ENCODE data around the gene DSCAM.
"Not testable (repeated sequence)": the region's sequence is repeated elsewhere in the genome, so short reads cannot be mapped to it uniquely, and the experiment has no call there.

The DSCAM gene

DNA sequence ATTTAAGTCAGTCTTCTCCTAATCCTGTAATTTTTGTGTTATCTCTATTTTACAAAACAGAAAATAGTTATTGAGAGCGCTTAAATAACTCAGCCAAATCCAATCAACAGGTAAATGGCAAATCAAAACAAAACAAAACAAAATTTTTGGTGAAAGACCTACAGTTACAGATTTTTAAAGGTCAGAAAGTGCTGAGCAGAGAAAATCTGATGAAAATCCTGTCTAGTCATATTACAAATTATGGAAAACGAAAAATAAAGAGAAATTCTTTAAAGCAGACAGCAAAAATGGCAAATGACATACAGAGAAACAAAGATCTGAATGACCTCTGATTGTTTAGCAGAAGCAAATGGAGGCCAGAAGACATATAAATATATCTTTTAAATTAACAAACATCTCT, 497.4 kb downstream of the DSCAM start:
- DNase-seq, result no peak

DNA sequence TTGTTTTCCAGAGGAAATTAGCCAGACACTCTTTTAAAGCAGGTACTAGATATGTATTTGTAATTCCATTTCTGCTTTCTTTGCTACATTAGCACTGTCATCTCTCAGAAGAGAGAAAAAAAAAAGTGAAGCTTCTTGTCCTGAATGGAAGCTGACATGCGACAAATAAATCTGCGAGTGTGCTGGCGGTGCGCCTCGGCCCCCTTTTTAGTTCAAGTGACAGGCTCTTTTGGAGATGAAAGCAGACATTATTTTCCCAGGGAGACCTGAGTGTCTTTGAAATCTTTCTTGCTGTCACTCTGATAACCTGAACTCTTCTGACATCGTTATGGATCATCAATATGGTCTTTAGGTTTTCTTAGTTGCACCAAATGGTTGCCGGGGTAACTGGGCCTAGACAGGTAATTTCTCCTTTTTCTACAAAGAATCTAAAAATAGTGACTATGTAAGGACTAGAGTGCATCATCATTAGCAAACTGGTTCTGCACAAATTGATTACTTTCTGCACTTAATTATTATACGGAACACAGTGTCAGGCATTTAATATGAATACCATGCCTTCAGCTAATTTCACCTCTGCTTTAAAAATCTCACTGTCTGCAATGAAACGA, 501.1 kb downstream of the DSCAM start:
- no peak for DNase-seq

DNA sequence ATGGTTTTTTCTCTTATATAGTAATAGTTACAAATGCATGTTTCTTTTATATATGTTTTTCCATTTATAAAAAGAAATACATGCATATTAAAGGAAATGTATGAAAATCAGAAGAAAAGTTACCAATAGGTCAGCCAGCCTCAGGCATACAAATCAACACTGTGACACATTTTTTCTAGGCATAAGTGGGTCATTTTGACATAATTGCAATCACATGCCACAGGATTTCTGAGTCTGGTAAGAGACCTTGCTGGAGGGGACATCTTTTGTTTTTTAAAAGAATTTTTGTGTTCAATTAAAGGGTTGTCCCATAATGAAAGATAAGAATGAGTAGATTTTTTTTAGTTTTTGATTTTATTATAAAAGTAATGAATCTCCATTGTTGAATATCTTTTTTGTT, 506.6 kb downstream of the DSCAM start:
- no peak for DNase-seq

DNA sequence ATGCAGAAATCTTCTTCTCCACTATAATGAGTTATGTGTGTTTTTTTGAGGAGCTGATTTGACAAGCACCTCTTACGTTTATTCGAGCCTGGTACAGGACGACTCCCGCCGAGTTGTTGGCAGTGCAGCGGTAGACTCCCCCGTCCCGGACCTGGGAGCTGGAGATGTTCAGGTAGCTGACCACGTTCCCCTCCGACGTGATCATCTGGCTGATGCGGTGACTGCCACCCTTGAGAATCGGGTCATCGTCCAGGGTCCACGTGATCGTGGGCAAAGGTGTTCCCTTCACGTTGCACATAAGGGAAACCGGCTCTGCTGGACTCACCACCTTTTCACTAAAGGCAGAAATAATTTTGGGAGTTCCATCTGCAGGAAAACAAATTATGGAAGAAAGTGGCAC, 507.9 kb downstream of the DSCAM start:
- no peak for DNase-seq

DNA sequence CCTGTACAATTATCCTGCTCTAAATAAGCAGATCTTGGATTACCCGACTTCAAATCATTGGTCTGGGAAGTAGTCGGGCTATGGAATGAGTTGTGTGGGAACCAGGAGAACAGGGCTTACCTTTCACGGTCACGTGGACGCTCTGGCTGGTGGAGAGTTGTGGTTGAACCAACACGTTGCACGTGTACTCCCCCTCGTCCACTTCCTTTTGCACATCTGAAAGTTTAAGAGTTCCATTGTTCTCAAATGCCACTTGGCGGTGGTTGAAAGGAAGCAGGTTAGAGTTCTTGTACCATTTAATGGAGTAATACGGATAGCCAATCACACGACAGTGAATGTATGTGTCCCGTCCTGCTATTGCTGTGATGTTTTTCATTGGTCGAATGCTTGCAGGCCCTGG, 509.0 kb downstream of the DSCAM start:
- no peak for DNase-seq

DNA sequence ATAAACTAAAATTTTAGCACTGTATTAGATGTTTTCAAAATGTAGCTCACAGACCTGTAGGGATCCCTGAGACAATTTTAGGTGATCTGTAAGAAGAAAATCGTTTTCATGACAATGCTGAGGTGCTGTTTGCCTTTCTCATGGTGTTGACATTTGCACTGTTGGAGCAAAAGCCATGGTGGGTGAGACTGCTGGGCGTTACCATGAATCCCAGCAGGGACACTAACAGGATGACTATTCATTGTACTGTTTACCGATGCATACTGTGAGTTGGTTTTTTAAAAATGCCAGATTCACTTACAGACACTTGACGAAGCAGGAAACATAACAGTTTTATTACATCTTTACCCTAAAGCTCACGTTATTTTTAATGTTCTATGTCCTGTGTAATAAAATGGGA, 511.3 kb downstream of the DSCAM start:
- no peak for DNase-seq

DNA sequence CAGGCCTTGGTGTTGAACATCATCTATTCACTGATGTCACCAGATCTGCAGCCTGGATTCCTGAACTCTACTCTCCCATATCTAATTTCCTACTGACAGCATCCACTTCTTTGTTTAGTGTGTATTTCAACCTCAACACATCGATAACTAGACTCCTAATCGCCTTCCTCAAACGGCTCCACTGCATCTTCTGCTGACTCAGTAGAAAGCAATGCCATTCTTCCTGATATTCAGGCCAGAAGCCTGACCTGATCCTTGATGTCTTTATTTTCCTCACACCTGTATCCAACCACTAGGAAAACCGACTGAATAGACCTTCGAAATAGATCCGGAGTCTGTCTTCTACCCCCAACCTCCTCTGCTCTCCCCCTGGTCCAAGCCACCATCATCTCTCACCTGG, 512.8 kb downstream of the DSCAM start:
- DNase-seq, result no peak

DNA sequence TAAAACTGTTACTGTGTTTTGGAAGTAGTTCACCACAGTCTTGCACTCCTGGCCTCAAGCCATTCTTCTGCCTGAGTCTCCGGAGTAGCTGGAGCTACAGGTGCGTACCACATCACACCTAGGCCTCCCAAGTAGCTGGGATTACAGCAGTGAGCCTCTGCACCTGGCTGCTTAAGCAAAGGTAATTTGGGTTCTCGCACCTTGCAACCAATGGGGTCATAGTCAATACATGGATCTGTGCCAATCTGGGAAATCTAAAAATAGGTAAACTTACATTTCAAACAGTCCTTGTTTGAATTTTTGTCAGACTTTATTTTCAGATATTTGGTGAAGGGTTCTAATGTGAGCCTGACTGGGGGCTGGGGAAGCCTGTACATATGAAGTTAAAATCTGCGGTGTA, 513.2 kb downstream of the DSCAM start:
- DNase-seq, result no peak

DNA sequence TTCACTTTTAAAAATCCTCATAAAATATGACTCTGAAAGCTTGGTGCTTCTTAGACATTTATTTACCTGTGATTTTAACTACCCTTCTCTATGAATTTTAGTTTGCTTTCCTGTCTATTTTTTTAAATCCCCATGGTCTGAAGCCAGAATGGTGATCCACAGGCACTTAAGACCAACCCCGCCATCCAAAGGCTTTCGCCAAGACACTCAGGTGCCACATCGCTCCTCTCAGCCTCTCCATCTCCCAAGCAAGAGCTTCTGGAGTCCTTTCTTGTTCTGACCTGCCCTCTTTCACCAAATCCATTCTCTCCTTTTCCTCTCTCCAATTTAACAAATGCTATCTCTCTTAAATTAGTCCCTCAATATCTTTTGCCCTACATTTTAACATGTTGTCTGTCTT, 515.2 kb downstream of the DSCAM start:
- no peak for DNase-seq

DNA sequence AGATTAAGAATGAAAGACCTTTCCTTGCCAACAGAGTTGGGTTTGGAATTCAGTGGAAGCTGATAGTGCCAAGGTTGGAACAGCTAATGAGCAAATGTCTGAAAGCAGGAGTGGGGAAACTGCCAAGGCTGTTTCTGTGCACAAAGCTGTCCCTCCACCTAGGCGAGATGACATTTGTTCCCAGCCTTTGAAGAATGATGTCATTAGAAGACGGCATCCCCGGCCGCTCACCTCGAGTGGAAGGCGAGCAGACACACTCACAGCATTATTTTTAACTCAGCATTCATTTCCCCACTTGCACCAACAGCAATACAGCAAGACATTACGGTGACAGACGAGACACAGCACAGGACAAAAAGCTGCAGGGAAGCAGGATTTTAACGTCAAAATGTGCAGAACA, 515.8 kb downstream of the DSCAM start:
- DNase-seq, result no peak

DNA sequence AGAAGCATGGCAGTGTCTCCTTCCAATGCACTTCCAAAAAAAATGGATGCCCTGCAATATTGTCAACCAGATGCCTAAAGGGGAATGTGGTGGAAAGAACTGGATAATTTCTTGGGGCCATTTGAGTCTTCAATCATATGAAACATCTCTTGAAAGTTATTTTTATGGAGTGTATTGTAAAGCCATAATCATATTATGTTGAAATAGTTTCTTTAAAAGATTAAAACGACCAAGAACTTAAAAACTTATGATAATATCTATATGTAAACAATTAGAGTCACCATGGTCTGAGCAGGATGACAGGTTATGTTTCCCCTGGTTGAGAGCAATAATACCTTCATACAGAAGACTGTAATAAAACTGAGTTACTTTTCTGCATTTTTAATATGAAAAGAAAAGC, 522.6 kb downstream of the DSCAM start:
- DNase-seq, result no peak

DNA sequence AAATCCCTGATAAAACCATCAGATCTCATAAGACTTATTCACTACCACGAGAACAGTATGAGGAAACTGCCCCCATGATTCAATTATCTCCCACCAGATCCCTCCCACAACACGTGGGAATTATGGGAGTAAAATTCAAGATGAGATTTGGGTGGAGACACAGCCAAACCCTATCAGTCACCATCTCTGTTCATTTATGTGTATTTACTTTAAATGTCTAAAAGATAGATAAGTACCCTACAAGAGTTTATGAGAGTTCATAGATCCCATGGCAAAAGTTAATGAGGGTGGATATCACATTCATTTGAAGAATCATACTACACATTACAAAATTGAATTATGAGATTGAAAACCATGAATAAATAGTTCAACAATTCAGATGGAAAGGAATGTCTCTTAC, 526.2 kb downstream of the DSCAM start:
- DNase-seq, result not testable (repeated sequence)

DNA sequence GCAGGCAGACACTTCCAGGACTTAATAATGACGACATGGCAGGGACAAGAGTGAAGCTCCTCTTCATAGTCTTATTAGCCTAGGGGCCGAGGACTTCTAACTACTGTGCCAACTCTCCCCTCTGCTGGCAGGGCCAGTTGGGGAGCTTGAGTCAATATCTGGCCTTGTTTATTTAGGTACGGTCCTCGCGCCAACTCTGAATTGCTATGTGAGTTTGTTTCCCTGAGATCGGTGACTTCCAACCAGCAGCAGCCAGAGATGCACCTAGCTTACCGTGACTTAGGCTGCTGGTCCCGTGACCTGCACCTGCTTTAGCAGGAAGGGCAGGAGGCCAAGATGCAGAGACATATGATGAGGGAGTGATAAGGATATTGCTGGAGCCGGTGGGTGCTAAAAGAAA, 528.6 kb downstream of the DSCAM start:
- no peak for DNase-seq

DNA sequence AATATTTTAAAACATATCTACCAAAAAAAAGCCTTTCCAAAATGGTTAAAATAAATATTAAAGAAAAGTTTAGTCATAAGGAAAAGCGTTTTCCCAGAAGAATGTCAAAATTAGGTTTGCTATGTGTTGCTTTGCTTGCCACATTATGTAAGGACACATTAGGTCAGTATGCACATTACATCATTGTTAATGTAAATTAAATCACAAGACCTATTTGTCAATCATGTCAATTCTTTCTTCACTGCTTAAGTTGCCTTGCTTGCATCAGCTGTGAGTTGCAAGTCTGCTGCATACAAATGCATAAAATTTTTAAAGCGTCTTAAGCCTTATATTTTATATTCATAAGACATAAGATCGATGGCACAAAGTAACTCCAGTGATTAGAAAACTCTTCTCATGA, 530.9 kb downstream of the DSCAM start:
- DNase-seq, result no peak

DNA sequence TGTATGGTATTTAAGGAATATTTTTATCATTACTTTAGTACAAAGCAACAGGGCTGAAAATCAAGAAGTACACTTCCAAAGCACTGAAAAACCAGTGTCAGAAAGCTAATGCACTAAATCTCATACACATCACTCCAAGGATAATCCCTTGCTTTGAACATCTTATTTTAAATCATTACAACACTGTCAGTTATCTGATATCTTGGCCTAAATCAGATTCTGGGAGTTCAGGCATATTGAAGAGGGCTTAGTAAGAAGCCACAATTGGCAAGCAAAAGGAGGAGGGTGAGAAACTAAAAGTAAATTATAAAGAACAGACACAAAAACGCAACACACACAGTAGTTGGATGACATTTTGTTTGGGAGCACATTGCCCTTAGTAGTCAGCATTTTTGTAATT, 531.3 kb downstream of the DSCAM start:
- DNase-seq, result no peak

DNA sequence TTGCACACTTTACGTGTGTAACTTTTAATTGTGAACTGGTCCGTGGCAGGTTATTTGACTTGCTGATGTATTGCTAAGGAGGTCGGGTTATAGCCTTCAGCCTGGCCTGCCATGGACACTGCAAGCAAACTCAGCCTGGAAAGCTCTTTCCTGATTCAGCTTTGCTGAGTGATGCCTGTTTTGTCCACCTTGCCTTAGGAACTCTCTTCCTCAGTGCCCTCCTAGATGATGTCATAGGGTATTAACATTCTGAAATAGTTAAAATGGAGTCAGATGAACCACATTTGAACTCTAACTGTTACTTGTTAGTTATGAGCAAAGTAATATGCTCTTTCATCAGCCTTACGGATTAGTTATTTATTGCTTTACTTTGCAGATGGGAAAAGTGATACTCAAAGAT, 533.7 kb downstream of the DSCAM start:
- no peak for DNase-seq

DNA sequence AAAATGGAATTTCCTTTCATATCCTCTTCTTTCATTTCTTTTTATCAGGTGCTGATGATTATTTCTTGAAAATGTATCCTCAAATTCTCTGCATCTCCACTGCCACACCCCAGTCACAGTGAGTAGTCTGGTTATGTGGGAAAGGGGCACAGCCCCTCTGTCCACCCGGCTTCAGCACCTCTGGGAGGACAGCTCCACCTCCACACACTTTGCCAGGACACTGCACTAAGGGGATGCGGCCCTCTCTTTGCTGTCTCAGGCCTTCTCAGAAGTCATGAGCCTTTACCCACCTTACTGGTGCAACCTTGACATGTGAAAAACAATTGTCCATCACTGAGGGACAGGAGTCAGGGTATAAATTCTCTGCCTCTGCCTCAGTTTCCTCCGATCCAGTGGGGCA, 546.7 kb downstream of the DSCAM start:
- no peak for DNase-seq

DNA sequence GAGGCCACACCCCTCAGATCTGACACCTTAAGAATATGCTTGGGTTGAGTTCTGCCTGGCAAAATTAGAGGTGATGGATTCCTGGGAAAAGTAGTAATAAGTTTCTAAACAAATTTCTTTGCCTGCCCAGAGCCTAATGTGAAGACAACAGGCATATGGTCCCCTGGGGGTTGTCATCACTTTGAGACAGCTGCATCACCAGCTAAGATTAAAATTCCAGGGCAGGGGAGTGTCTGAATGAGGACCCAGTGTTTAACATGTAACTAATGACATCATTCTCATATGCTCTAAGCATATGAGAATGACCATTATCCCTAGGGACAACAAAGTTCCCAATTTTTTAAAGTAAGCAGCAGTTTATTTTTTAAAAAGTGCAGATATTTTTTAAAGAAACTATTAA, 547.5 kb downstream of the DSCAM start:
- no peak for DNase-seq

DNA sequence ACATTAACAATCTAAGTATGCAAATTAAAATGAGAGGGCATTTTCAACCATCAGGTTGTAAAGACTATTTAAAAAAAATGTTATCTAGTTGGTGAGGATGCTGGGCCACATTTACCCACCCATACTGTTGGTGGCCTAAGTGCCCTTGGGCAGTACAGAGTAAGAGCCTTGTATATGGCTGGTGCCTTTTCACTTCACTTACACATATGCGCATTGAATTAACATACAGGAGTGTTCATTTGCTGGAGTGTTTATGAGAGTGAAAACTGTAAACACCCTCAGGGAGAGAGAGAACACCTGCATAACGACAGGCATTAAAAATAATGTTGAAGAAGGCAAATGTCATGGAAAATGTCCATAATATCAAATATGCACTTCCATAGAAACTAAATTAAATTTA, 552.6 kb downstream of the DSCAM start:
- no peak for DNase-seq

DNA sequence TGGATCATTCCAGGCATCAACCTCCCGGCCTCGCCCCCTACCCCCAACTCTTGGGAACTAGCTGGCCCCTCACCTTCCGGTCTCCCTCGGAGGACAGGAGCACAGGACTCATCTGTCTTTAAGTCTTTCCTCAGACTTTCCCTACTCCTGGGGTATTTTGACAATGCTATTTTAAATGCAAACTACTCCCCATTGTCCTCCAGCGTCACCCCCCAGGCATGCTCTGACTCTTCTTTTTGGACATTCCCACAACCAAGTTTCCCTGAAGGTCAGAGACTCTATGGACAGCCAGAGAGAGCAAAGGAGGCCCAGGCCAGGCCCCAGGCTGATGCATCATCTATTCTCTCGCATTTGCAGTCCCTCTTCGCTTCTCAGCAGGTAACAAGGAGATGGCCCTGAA, 555.4 kb downstream of the DSCAM start:
- DNase-seq, result no peak

DNA sequence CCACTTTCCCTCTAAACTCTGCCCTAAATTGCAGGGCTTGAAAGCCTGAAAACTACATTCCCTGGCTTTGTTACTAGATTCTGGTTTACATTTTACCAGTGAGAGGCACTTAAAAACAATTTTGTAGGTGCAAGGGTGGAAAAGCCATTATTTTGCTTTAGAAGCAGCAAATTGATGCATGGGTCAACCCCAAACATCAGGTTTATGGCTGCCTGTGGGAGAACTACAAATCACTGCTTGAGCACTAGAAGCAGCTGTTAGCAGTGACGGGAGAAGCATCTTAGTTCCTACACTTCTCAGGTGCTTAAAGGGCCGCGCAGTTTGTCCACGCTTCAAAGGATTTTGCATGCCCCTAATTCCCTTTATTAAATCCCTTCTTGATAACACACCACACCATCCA, 562.5 kb downstream of the DSCAM start:
- no peak for DNase-seq

DNA sequence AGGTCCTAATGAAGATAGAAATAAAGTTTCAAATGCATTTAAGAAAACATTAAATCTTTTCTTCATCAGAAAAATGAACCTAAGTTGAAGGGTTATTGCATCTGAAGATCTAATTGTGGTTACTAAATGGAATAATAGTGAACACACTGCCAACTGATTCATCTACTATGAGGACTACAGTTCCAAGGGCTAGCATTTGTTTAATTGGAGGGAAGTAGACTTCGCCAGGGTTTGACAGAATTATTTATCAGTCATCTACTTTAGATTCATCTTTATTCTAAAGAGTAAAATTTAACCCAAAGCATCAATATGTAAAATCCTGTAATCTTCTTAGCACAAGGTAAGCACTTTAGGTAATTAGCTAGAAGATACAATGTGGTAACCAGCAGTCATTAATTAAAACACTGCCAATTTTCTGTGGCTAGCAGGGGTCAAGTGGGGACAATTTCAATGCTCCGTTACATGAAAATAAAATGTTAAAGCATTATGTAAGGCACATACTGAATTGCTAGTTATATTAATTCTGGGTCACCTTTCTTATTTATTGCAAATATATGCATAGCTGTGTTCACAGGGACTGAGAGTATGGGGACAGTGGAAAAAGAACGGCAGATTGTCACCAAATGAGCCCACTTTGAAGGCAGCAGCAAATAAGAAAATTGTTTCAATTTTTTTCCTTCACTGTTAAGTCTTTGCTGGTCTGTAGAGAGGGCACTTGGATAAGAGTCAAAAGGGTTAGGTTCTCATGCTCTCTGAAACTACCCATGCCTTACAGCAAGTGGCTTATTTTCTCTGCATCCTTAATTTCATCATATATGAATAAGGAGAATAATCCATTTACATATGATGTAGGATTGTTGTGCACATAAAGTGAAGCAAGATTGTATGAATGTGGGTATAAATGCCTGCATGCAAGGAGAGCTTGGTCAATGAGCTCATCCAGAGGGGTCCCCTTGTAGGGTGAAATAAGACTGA, 563.8 kb downstream of the DSCAM start:
- DNase-seq, result no peak

DNA sequence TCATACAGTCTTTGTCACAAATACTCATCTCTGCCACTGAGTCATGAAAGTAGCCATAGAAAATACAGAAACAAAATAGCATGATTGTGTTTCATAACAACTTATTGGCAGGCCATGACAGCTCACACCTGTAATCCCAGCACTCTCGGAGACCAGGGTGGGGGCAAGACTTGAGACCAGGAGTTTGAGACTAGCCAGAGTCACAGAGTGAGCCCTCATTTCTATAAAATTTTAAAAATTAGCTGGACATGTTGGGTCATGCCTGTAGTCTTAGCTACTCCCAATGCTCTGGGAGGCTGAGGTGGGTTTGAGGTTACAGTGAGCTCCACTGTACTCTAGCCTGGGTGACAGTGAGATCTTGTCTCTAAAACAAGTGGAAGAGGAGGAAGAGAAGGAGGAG, 568.6 kb downstream of the DSCAM start:
- DNase-seq, result no peak

DNA sequence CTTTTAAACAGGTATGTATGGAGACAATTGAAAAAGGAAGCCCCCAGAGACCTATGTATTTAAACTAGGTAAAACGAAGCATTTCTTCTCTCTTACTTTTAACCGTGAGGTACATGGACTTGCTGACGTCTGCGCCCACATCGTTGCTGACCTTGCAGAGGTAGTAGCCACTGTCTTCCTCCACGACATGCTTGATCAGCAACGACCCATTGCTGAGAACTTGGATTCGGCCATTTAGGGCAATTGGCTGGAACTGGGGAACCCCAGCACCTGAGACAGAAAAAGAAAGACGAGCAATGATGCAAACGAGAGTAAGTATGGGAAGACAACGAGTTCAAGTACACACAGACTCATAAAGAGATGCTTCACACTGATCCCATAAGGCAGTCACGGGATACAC, 571.0 kb downstream of the DSCAM start:
- DNase-seq, result no peak

DNA sequence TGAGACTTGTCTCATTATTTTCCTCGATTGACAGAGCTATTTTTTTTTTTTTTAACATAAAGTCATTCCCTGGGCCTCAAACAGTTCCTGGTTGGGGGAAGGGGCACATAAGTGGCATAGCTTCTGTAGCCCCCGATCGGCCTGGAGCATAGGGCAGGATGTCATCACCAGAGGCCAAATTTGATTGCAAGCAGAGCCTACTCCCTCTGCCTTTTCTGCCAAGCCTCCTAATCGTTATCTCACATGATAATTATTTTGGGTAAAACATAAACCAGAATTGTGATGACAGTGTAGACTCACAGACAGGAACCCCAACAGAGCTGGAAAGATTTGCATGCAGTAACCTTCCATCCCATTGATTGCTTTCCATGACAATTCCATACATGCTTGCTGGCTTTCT, 574.9 kb downstream of the DSCAM start:
- no peak for DNase-seq
